Measurements from ENCODE around the gene GGTA1.

GRCh38 chr9:121505903-121506735 lies 6.5 kb upstream of the GGTA1 start:
- TF ChIP-seq, protein P1, sequence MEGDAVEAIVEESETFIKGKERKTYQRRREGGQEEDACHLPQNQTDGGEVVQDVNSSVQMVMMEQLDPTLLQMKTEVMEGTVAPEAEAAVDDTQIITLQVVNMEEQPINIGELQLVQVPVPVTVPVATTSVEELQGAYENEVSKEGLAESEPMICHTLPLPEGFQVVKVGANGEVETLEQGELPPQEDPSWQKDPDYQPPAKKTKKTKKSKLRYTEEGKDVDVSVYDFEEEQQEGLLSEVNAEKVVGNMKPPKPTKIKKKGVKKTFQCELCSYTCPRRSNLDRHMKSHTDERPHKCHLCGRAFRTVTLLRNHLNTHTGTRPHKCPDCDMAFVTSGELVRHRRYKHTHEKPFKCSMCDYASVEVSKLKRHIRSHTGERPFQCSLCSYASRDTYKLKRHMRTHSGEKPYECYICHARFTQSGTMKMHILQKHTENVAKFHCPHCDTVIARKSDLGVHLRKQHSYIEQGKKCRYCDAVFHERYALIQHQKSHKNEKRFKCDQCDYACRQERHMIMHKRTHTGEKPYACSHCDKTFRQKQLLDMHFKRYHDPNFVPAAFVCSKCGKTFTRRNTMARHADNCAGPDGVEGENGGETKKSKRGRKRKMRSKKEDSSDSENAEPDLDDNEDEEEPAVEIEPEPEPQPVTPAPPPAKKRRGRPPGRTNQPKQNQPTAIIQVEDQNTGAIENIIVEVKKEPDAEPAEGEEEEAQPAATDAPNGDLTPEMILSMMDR (IDR thresholded peaks at IDR 0.05; ENCODE audit: low read depth, low read length, missing input control): no peak
- TF ChIP-seq JUND (IDR thresholded peaks at IDR 0.05) (no peak), ZBTB33 (IDR thresholded peaks at IDR 0.05) (no peak), SP1 (IDR thresholded peaks at IDR 0.05) (no peak), YY1 (IDR thresholded peaks at IDR 0.05) (no peak), REST (IDR thresholded peaks at IDR 0.05) (no peak), RAD21 (IDR thresholded peaks at IDR 0.05) (no peak)
